Liver (tissue), 3 donors: ENCODE results near the gene HADHB.
"Not testable (repeated sequence)": the region's sequence is repeated elsewhere in the genome, so short reads cannot be mapped to it uniquely, and the experiment has no call there.

Experiments
- CTCF ChIP-seq: fragments of 150-350 bp; IDR thresholded peaks from 2 replicates; pipeline ENCODE4 v1.5.1; 2017; ENCODE audit warnings: improper control_type of control experiment, low read depth, low read length; ENCODE audit not compliant: missing input control
- MAX ChIP-seq: IDR thresholded peaks from 2 replicates; pipeline ENCODE4 v1.6.1; 2016; ENCODE audit warnings: antibody characterized with exemption
- SP1 ChIP-seq: IDR thresholded peaks from 2 replicates; pipeline ENCODE4 v1.6.1; 2018; ENCODE audit warnings: antibody characterized with exemption, mild to moderate bottlenecking
- donor health status: healthy.
- donor health status: healthy.

- TF ChIP-seq MAX, CTCF, SP1: not testable (repeated sequence)
These were observed 86.6 kb downstream of the HADHB start for GRCh38 chr2:26331321-26331720.
